Hepatocyte (in vitro differentiated cells): ENCODE data around the gene ACBD3. TPM values are rescaled to one million over a fixed set of nuclear protein-coding genes. Genes with fewer than 3 reads are reported as not detected.

ENCODE experiments used
- DNase-seq: peaks from one replicate; pipeline ENCODE4 v3.0.0-alpha.2; 2016; ENCODE audit warnings: low spot score
- H2AFZ ChIP-seq: fragments of 200-600 bp; sonication (generic); 2 replicates; pipeline ENCODE4 v1.6.0; 2016; ENCODE audit warnings: antibody characterized with exemption, mild to moderate bottlenecking
- H3K27ac ChIP-seq: fragments of 200-600 bp; sonication (generic); 2 replicates; pipeline ENCODE4 v1.5.1; 2016; ENCODE audit warnings: mild to moderate bottlenecking
- H3K27me3 ChIP-seq: fragments of 200-600 bp; sonication (generic); 2 replicates; pipeline ENCODE4 v1.6.1; 2016
- H3K36me3 ChIP-seq: fragments of 200-600 bp; sonication (generic); replicated peaks from 2 replicates; pipeline ENCODE4 v1.5.1; 2016; ENCODE audit warnings: low read depth; ENCODE audit not compliant: insufficient read depth
- H3K4me1 ChIP-seq: fragments of 200-600 bp; sonication (generic); 2 replicates; pipeline ENCODE4 v1.5.1; 2016; ENCODE audit warnings: mild to moderate bottlenecking, moderate library complexity; ENCODE audit not compliant: insufficient read depth
- H3K4me2 ChIP-seq: fragments of 200-600 bp; sonication (generic); 2 replicates; pipeline ENCODE4 v1.6.0; 2016
- H3K4me3 ChIP-seq: fragments of 200-600 bp; sonication (generic); 2 replicates; pipeline ENCODE4 v1.5.1; 2016; ENCODE audit warnings: mild to moderate bottlenecking
- H3K79me2 ChIP-seq: fragments of 200-600 bp; sonication (generic); 2 replicates; pipeline ENCODE4 v1.6.0; 2017; ENCODE audit warnings: mild to moderate bottlenecking
- H3K9me2 ChIP-seq: fragments of 200-600 bp; sonication (generic); replicated peaks from 2 replicates; pipeline ENCODE4 v1.6.0; 2017; ENCODE audit warnings: mild to moderate bottlenecking; ENCODE audit not compliant: insufficient read depth
- H3K9me3 ChIP-seq: fragments of 200-600 bp; sonication (generic); 2 replicates; pipeline ENCODE4 v1.5.1; 2016; ENCODE audit warnings: low read depth, mild to moderate bottlenecking
- H4K20me1 ChIP-seq: fragments of 200-600 bp; sonication (generic); 2 replicates; pipeline ENCODE4 v1.6.0; 2016; ENCODE audit warnings: mild to moderate bottlenecking; ENCODE audit not compliant: insufficient read depth, poor library complexity, severe bottlenecking
- CTCF ChIP-seq: fragments of 200-600 bp; sonication (generic); IDR thresholded peaks from 2 replicates; pipeline ENCODE4 v1.5.1; 2016; ENCODE audit warnings: antibody characterized with exemption, mild to moderate bottlenecking; ENCODE audit not compliant: poor library complexity
- EZH2 ChIP-seq: fragments of 200-600 bp; sonication (generic); IDR thresholded peaks from 2 replicates; pipeline ENCODE4 v1.6.1; 2016; ENCODE audit warnings: antibody characterized with exemption, mild to moderate bottlenecking, borderline replicate concordance
- EZH2phosphoT487 ChIP-seq: fragments of 200-600 bp; sonication (generic); IDR thresholded peaks from one replicate; pipeline ENCODE4 v1.6.1; 2018; ENCODE audit warnings: antibody characterized with exemption, mild to moderate bottlenecking, low read depth, moderate library complexity; ENCODE audit not compliant: unreplicated experiment, severe bottlenecking
- WGBS: methylation state at CpG from one replicate; pipeline ENCODE4 v1.1.6; 2016; ENCODE audit warnings: low lambda C conversion rate; ENCODE audit errors: missing lambda C conversion rate; 5-methylcytosine and 5-hydroxymethylcytosine counted together
- polyA plus RNA-seq: library from polyadenylated mRNA; unstranded; fragments of >200 nt; fragmentation: Nextera tagmentation; extraction: Ambion mirVana; gene quantifications from 2 replicates; pipeline ENCODE4 v1.2.1, GENCODE V29; 2016
- total RNA-seq: library from RNA; depleted of rRNA; stranded (reverse); fragments of >200 nt; gene quantifications from 2 replicates; pipeline ENCODE4 v1.2.3, GENCODE V29; 2014

ACBD3 gene
- total RNA-seq (60.3 and 66.8 TPM in 2 replicates), polyA plus RNA-seq (46.4 and 50.8 TPM in 2 replicates)

GRCh38 chr1:226186124-226187018 lies at the start of gene ACBD3:
TSS of gene ACBD3 (minus strand) at chr1:226186741. CDS start at chr1:226186675, 66 bp downstream.
- H4K20me1 ChIP-seq, result peaks cover 43% of the 10 kb centered on the region
- H3K4me1 ChIP-seq, result peaks cover 26% of the 10 kb centered on the region
- H3K9me3 ChIP-seq, result no peaks in the 10 kb centered on the region
- no peak for TF ChIP-seq EZH2phosphoT487
- no peak for TF ChIP-seq CTCF
- no peak for TF ChIP-seq EZH2
- no peaks in the 10 kb centered on the region for H3K27me3 ChIP-seq
- peak within 1 kb of the TSS; percentile 91 for H2AFZ ChIP-seq
- DNase-seq, result peak; percentile 94
- no peaks in the 10 kb centered on the region for H3K9me2 ChIP-seq
- H3K4me2 ChIP-seq, result peak within 1 kb of the TSS; percentile 87
- H3K36me3 ChIP-seq, result no peaks in the 10 kb centered on the region
- WGBS, result under 1% methylated on average over 43 of the region's 75 CpGs
- peak within 1 kb of the TSS; percentile 59 for H3K4me3 ChIP-seq
- H3K27ac ChIP-seq, result peak within 1 kb of the TSS; percentile 97
- H3K79me2 ChIP-seq, result peaks cover 49% of the 10 kb centered on the region

GRCh38 chr1:226233806-226234205 lies 47.3 kb upstream of the ACBD3 start:
- no peaks in the 10 kb centered on the region for H3K9me2 ChIP-seq
- H3K36me3 ChIP-seq, result no peaks in the 10 kb centered on the region
- H4K20me1 ChIP-seq, result no peaks in the 10 kb centered on the region
- no peak overlapping the region for H3K4me3 ChIP-seq
- no peaks in the 10 kb centered on the region for H3K9me3 ChIP-seq
- H2AFZ ChIP-seq, result no peak overlapping the region
- no peaks in the 10 kb centered on the region for H3K27me3 ChIP-seq
- no peak overlapping the region for H3K4me2 ChIP-seq
- TF ChIP-seq EZH2phosphoT487 (no peak), EZH2 (no peak), CTCF (no peak)
- H3K79me2 ChIP-seq, result no peaks in the 10 kb centered on the region
- H3K27ac ChIP-seq, result no peak overlapping the region
- no peaks in the 10 kb centered on the region for H3K4me1 ChIP-seq
- no peak for DNase-seq
- 83% methylated on average over 3 of the region's 3 CpGs for WGBS

GRCh38 chr1:226233293-226233692 lies 46.8 kb upstream of the ACBD3 start:
- no peaks in the 10 kb centered on the region for H3K9me2 ChIP-seq
- no peak overlapping the region for H3K4me2 ChIP-seq
- no peaks in the 10 kb centered on the region for H4K20me1 ChIP-seq
- no peaks in the 10 kb centered on the region for H3K36me3 ChIP-seq
- H3K27ac ChIP-seq, result no peak overlapping the region
- no peak overlapping the region for H2AFZ ChIP-seq
- no peaks in the 10 kb centered on the region for H3K4me1 ChIP-seq
- no peak for DNase-seq
- TF ChIP-seq EZH2phosphoT487 (no peak), CTCF (no peak), EZH2 (no peak)
- H3K79me2 ChIP-seq, result no peaks in the 10 kb centered on the region
- H3K9me3 ChIP-seq, result no peaks in the 10 kb centered on the region
- H3K4me3 ChIP-seq, result no peak overlapping the region
- no peaks in the 10 kb centered on the region for H3K27me3 ChIP-seq
- 86% methylated on average over 6 of the region's 6 CpGs for WGBS
